HCT116 (cell line): ENCODE data around the gene MYOM1. TPM values are rescaled to one million over a fixed set of nuclear protein-coding genes. Genes with fewer than 3 reads are reported as not detected.

ENCODE experiments used
- ATAC-seq: fragments of 200-7000 bp; cut with Tn5 transposase; 2 replicates; pipeline ENCODE4 v1.9.1; 2020; ENCODE audit warnings: mild to moderate bottlenecking, moderate library complexity
- BruUV-seq: library from RNA; stranded (reverse); fragments of 400-500 nt; replicated peaks from 2 replicates; lab custom pipeline; 2021; lab: Mats Ljungman, UMichigan
- CTCF ChIA-PET: fragments of 300-600 bp; sonication (Branson Sonifier 250); formaldehyde crosslinking; loops from one replicate; lab custom pipeline; 2021; ENCODE audit warnings: antibody characterized with exemption; lab: Charles Lee
- POLR2A ChIA-PET: fragments of 300-600, 350-600 bp; sonication (Branson Sonifier 250); formaldehyde crosslinking; loops from one replicate; lab custom pipeline; 2021; ENCODE audit warnings: antibody characterized with exemption; lab: Charles Lee
- RAD21 ChIA-PET, 2 experiments: fragments of 300-600 bp; sonication (Branson Sonifier 250); formaldehyde crosslinking; loops; one replicate each; lab custom pipeline; 2023; ENCODE audit warnings: low total read pairs in 2 of 2; ENCODE audit not compliant: uncharacterized antibody in 2 of 2, unreplicated experiment in 2 of 2, low non-redundant PET in 1 of 2; lab: Charles Lee
- DNase-seq: peaks from one replicate; pipeline ENCODE4 v3.0.0-alpha.2; 2010; ENCODE audit warnings: low read depth, low spot score
- H2AFZ ChIP-seq: fragments of 200-600 bp; shearing (Covaris generic), sonication (generic); 2 replicates; pipeline ENCODE4 v1.6.1; 2017; ENCODE audit warnings: low read depth, mixed run types, mixed read lengths, antibody characterized with exemption, low read length; ENCODE audit not compliant: poor library complexity, severe bottlenecking
- H3K27ac ChIP-seq: 2 replicates; pipeline ENCODE4 v1.5.1; 2012; ENCODE audit warnings: low read depth, low read length
- H3K27me3 ChIP-seq: fragments of 200-600 bp; sonication (generic); 2 replicates; pipeline ENCODE4 v1.6.1; 2016; ENCODE audit warnings: mixed run types, low read length, mixed read lengths; ENCODE audit not compliant: insufficient read depth
- H3K36me3 ChIP-seq, 2 experiments: fragments of 200-500 bp in 1 of 2; fragments of 200-600 bp in 1 of 2; sonication (Bioruptor generic) in 1 of 2; sonication (generic) in 1 of 2; 2 replicates each; pipeline versions ENCODE4 v1.5.1 to v1.6.1; 2014 to 2016; ENCODE audit warnings: low read length in 2 of 2, inconsistent platforms in 1 of 2, mixed read lengths in 1 of 2, mixed run types in 1 of 2; ENCODE audit not compliant: insufficient read depth in 2 of 2, control insufficient read depth in 1 of 2
- H3K4me1 ChIP-seq, 2 experiments: fragments of 200-600 bp in 1 of 2; sonication (generic) in 1 of 2; 2 replicates each; pipeline versions ENCODE4 v1.5.1 to v1.6.1; 2012 to 2017; ENCODE audit warnings: low read length in 2 of 2, inconsistent platforms in 1 of 2, mild to moderate bottlenecking in 1 of 2, mixed read lengths in 1 of 2, mixed run types in 1 of 2, moderate library complexity in 1 of 2; ENCODE audit not compliant: insufficient read depth in 2 of 2, control insufficient read depth in 1 of 2
- H3K4me2 ChIP-seq: fragments of 200-600 bp; sonication (generic); 2 replicates; pipeline ENCODE4 v1.6.1; 2017; ENCODE audit warnings: mixed run types, low read length, mixed read lengths
- H3K4me3 ChIP-seq, 2 experiments: fragments of 200-600 bp in 1 of 2; sonication (generic) in 1 of 2; replicated peaks in 1 of 2; 2 replicates each; pipeline ENCODE4 v1.5.1; 2011 to 2016; ENCODE audit warnings: low read length in 2 of 2, control low read depth in 1 of 2, low read depth in 1 of 2, mild to moderate bottlenecking in 1 of 2, mixed read lengths in 1 of 2, mixed run types in 1 of 2
- H3K79me2 ChIP-seq: fragments of 200-600 bp; sonication (generic); 2 replicates; pipeline ENCODE4 v1.6.1; 2017; ENCODE audit warnings: mild to moderate bottlenecking, mixed run types, low read length, moderate library complexity, mixed read lengths; ENCODE audit not compliant: insufficient read depth
- H3K9ac ChIP-seq: fragments of 200-600 bp; sonication (generic); 2 replicates; pipeline ENCODE4 v1.6.1; 2016; ENCODE audit warnings: low read length, mixed read lengths
- H3K9me2 ChIP-seq: fragments of 200-600 bp; sonication (generic), shearing (Covaris generic); 2 replicates; pipeline ENCODE4 v1.6.1; 2017; ENCODE audit warnings: mixed run types, mild to moderate bottlenecking, moderate library complexity; ENCODE audit not compliant: insufficient read depth
- H3K9me3 ChIP-seq, 2 experiments: fragments of 200-500 bp in 1 of 2; fragments of 200-600 bp in 1 of 2; sonication (Bioruptor generic) in 1 of 2; sonication (generic) in 1 of 2; 2 replicates each; pipeline ENCODE4 v1.6.1; 2014 to 2017; ENCODE audit warnings: low read length in 2 of 2, mixed read lengths in 2 of 2, inconsistent platforms in 1 of 2, low read depth in 1 of 2, mild to moderate bottlenecking in 1 of 2, mixed run types in 1 of 2, moderate library complexity in 1 of 2; ENCODE audit not compliant: control insufficient read depth in 1 of 2, insufficient read depth in 1 of 2
- H4K20me1 ChIP-seq: fragments of 200-600 bp; sonication (generic), shearing (Covaris generic); 2 replicates; pipeline ENCODE4 v1.6.1; 2017; ENCODE audit warnings: mixed run types, mild to moderate bottlenecking, moderate library complexity; ENCODE audit not compliant: insufficient read depth
- CBX3 ChIP-seq: IDR thresholded peaks from 2 replicates; pipeline ENCODE4 v1.6.1; 2012; ENCODE audit warnings: low read depth
- CEBPB ChIP-seq: IDR thresholded peaks from 2 replicates; pipeline ENCODE4 v1.6.1; 2012; ENCODE audit warnings: low read depth
- CTCF ChIP-seq, 3 experiments: fragments of 200-600 bp in 1 of 3; sonication (generic) in 1 of 3; IDR thresholded peaks in 2 of 3; conservative IDR thresholded peaks in 1 of 3; 2 replicates each; pipeline ENCODE4 v1.5.1; 2012 to 2017; ENCODE audit warnings: low read depth in 2 of 3, low read length in 2 of 3, antibody characterized with exemption in 1 of 3, borderline replicate concordance in 1 of 3, control low read depth in 1 of 3, mild to moderate bottlenecking in 1 of 3, mixed read lengths in 1 of 3, mixed run types in 1 of 3, moderate library complexity in 1 of 3; ENCODE audit not compliant: insufficient read depth in 1 of 3
- EGR1 ChIP-seq: IDR thresholded peaks from 2 replicates; pipeline ENCODE4 v1.6.1; 2012; ENCODE audit warnings: low read depth
- ELF1 ChIP-seq: IDR thresholded peaks from 2 replicates; pipeline ENCODE4 v1.6.1; 2012; ENCODE audit warnings: low read depth, borderline replicate concordance
- EZH2phosphoT487 ChIP-seq: fragments of 200-600 bp; IDR thresholded peaks from 2 replicates; pipeline ENCODE4 v1.6.1; 2018; ENCODE audit warnings: antibody characterized with exemption, borderline replicate concordance
- FOSL1 ChIP-seq: IDR thresholded peaks from 2 replicates; pipeline ENCODE4 v1.6.1; 2012; ENCODE audit warnings: low read depth
- JUND ChIP-seq: IDR thresholded peaks from 2 replicates; pipeline ENCODE4 v1.6.1; 2012
- MAX ChIP-seq: IDR thresholded peaks from 2 replicates; pipeline ENCODE4 v1.6.1; 2012
- POLR2A ChIP-seq: IDR thresholded peaks from 2 replicates; pipeline ENCODE4 v1.7.0; 2011; ENCODE audit warnings: borderline replicate concordance; ENCODE audit not compliant: insufficient read depth, insufficient read length; ENCODE audit errors: extremely low read depth
- POLR2AphosphoS5 ChIP-seq: IDR thresholded peaks from 2 replicates; pipeline ENCODE4 v1.6.1; 2011; ENCODE audit warnings: mild to moderate bottlenecking, low read depth, low read length, moderate library complexity
- RAD21 ChIP-seq: IDR thresholded peaks from 2 replicates; pipeline ENCODE4 v1.6.1; 2012; ENCODE audit warnings: low read depth, mild to moderate bottlenecking
- REST ChIP-seq: IDR thresholded peaks from 2 replicates; pipeline ENCODE4 v1.6.1; 2012; ENCODE audit warnings: low read depth
- SP1 ChIP-seq: IDR thresholded peaks from 2 replicates; pipeline ENCODE4 v1.6.1; 2012; ENCODE audit warnings: low read depth
- TCF7L2 ChIP-seq: IDR thresholded peaks from 2 replicates; pipeline ENCODE4 v1.7.0; 2011; ENCODE audit warnings: borderline replicate concordance, inconsistent platforms; ENCODE audit not compliant: insufficient read depth, insufficient read length; ENCODE audit errors: extremely low read depth
- YY1 ChIP-seq: IDR thresholded peaks from 2 replicates; pipeline ENCODE4 v1.6.1; 2011; ENCODE audit warnings: low read length, low read depth, moderate library complexity, mild to moderate bottlenecking; ENCODE audit not compliant: insufficient replicate concordance; ENCODE audit errors: extremely low read depth
- ZBTB33 ChIP-seq: IDR thresholded peaks from 2 replicates; pipeline ENCODE4 v1.6.1; 2011; ENCODE audit warnings: mild to moderate bottlenecking, low read length, moderate library complexity; ENCODE audit not compliant: insufficient replicate concordance; ENCODE audit errors: extremely low read depth
- ZFX ChIP-seq: fragments of 450-650 bp; IDR thresholded peaks from 2 replicates; pipeline ENCODE4 v1.6.1; 2017
- intact Hi-C: fragments of 100-400 bp; cut with micrococcal nuclease; formaldehyde crosslinking; loops from 2 replicates; pipeline ENCODE4 v1.10.0; 2022
- total RNA-seq: library from RNA; stranded (reverse); gene quantifications from one replicate; pipeline ENCODE4 v1.2.1, GENCODE V29; 2021; ENCODE audit not compliant: unreplicated experiment

Gene MYOM1
- total RNA-seq, 1 experiment from 2014 or later, result 0.52 TPM

GRCh38 chr18:3205239-3205638 lies 14.5 kb downstream of the MYOM1 start (continued):
- TF ChIP-seq CTCF (IDR thresholded peaks at IDR 0.05 in 2 of 3, conservative IDR thresholded peaks at IDR 0.05 in 1 of 3; ENCODE audit: borderline replicate concordance in 1 of 3, insufficient read depth in 1 of 3, low read depth in 2 of 3, low read length in 2 of 3), result no peak
- no peak for TF ChIP-seq YY1
- no peak for TF ChIP-seq RAD21
- TF ChIP-seq FOSL1, result no peak
- no peak for TF ChIP-seq ELF1

GRCh38 chr18:3199942-3200645 lies 19.7 kb downstream of the MYOM1 start:
- no TSS peak for BruUV-seq
- no peaks in the 10 kb centered on the region for H3K27me3 ChIP-seq
- H3K9ac ChIP-seq, result no peak overlapping the region
- CTCF ChIA-PET, result no interaction called here
- no peaks in the 10 kb centered on the region for H3K9me2 ChIP-seq
- H3K79me2 ChIP-seq, result no peaks in the 10 kb centered on the region
- no peaks in the 10 kb centered on the region; a peak in 1 of 4 replicates for H3K9me3 ChIP-seq
- H3K36me3 ChIP-seq, result no peaks in the 10 kb centered on the region
- no peaks in the 10 kb centered on the region for H4K20me1 ChIP-seq
- H3K4me1 ChIP-seq, result no peaks in the 10 kb centered on the region
- H3K4me3 ChIP-seq, result no peak overlapping the region
- DNase-seq (no peak), ATAC-seq (no peak)
- no peak overlapping the region for H3K4me2 ChIP-seq
- no peak overlapping the region for H2AFZ ChIP-seq
- intact Hi-C loops, result no loop called here
- H3K27ac ChIP-seq, result no peak overlapping the region
- TF ChIP-seq CBX3, result no peak
- TF ChIP-seq ZBTB33, result no peak
- no peak for TF ChIP-seq ZFX
- TF ChIP-seq REST, result no peak
- no peak for TF ChIP-seq POLR2A
- TF ChIP-seq SP1, result no peak
- no peak for TF ChIP-seq CEBPB
- TF ChIP-seq MAX, result no peak
- no peak for TF ChIP-seq POLR2AphosphoS5
- no peak for TF ChIP-seq JUND
- no peak for TF ChIP-seq EZH2phosphoT487
- TF ChIP-seq EGR1, result no peak
- TF ChIP-seq TCF7L2, result no peak
- TF ChIP-seq ELF1, result no peak
- TF ChIP-seq YY1, result no peak
- no peak for TF ChIP-seq RAD21
- TF ChIP-seq, all 23 proteins: peak for 0
- POLR2A ChIA-PET, result no interaction called here
- RAD21 ChIA-PET, result no interaction called here
